ENCODE data around the gene AUP1.

AUP1 gene

GRCh38 chr2:74529357-74530238, at the start of gene AUP1, which contains the start of gene HTRA2:
Gene AUP1, minus strand, starts transcription at chr2:74529706. Its CDS starts 77 bp downstream, at chr2:74529629.
Gene HTRA2, plus strand, starts transcription at chr2:74529933. Its CDS starts 74 bp downstream, at chr2:74530007.
- Histone ChIP-seq H3K4me1 (ENCODE audit: control insufficient read depth in 1 of 2, insufficient read depth in 1 of 2, low read depth in 1 of 2, low read length in 1 of 2) (peaks cover 32 to 33% of the 10 kb centered on the region in 2 experiments), H3K36me3 (peaks cover 46% of the 10 kb centered on the region), H3K27me3 (no peaks in the 10 kb centered on the region), H3K27ac (peak within 1 kb of the TSS; percentile 94), H3K9me3 (no peaks in the 10 kb centered on the region), H3K4me3 (ENCODE audit: low read depth in 1 of 2, low read length in 1 of 2) (peak within 1 kb of the TSS; percentile 74 to 97)
- peak; percentile 37 for TF ChIP-seq CTCF (IDR thresholded peaks at IDR 0.05)

GRCh38 chr2:74578408-74578807, 48.9 kb upstream of the AUP1 start:
- Histone ChIP-seq H3K27me3 (no peaks in the 10 kb centered on the region), H3K27ac (peak overlapping the region; percentile 83), H3K4me1 (ENCODE audit: control insufficient read depth in 1 of 2, insufficient read depth in 1 of 2, low read depth in 1 of 2, low read length in 1 of 2) (peaks cover 62 to 63% of the 10 kb centered on the region in 2 experiments), H3K4me3 (ENCODE audit: low read depth in 1 of 2, low read length in 1 of 2) (no peak overlapping the region), H3K9me3 (no peaks in the 10 kb centered on the region), H3K36me3 (no peaks in the 10 kb centered on the region)
- no peak for TF ChIP-seq CTCF (IDR thresholded peaks at IDR 0.05)

GRCh38 chr2:74577448-74577847, 47.9 kb upstream of the AUP1 start:
- Histone ChIP-seq H3K27ac (peak overlapping the region; percentile 83), H3K4me3 (ENCODE audit: low read depth in 1 of 2, low read length in 1 of 2) (peak overlapping the region; percentile 25 to 33), H3K9me3 (no peaks in the 10 kb centered on the region), H3K36me3 (no peaks in the 10 kb centered on the region), H3K4me1 (ENCODE audit: control insufficient read depth in 1 of 2, insufficient read depth in 1 of 2, low read depth in 1 of 2, low read length in 1 of 2) (peaks cover 61 to 63% of the 10 kb centered on the region in 2 experiments), H3K27me3 (no peaks in the 10 kb centered on the region)
- no peak for TF ChIP-seq CTCF (IDR thresholded peaks at IDR 0.05)

- no peak for TF ChIP-seq CTCF (IDR thresholded peaks at IDR 0.05)
- H3K4me1 ChIP-seq (ENCODE audit: control insufficient read depth in 1 of 2, insufficient read depth in 1 of 2, low read depth in 1 of 2, low read length in 1 of 2) = peaks cover 61 to 63% of the 10 kb centered on the region in 2 experiments
- no peaks in the 10 kb centered on the region for H3K9me3 ChIP-seq
- no peaks in the 10 kb centered on the region for H3K27me3 ChIP-seq
- peak overlapping the region; percentile 25 to 33 for H3K4me3 ChIP-seq (ENCODE audit: low read depth in 1 of 2, low read length in 1 of 2)
- peak overlapping the region; percentile 83 for H3K27ac ChIP-seq
- H3K36me3 ChIP-seq = no peaks in the 10 kb centered on the region
These were observed 47.3 kb upstream of the AUP1 start for GRCh38 chr2:74576863-74577229.

- peaks cover 63 to 65% of the 10 kb centered on the region in 2 experiments for H3K4me1 ChIP-seq (ENCODE audit: control insufficient read depth in 1 of 2, insufficient read depth in 1 of 2, low read depth in 1 of 2, low read length in 1 of 2)
- peak overlapping the region; percentile 25 to 33 for H3K4me3 ChIP-seq (ENCODE audit: low read depth in 1 of 2, low read length in 1 of 2)
- H3K27me3 ChIP-seq = no peaks in the 10 kb centered on the region
- no peaks in the 10 kb centered on the region for H3K36me3 ChIP-seq
- H3K9me3 ChIP-seq = no peaks in the 10 kb centered on the region
- H3K27ac ChIP-seq = peak overlapping the region; percentile 83
- TF ChIP-seq CTCF (IDR thresholded peaks at IDR 0.05) = no peak
These were observed 46.8 kb upstream of the AUP1 start for GRCh38 chr2:74576211-74576862.
